Measurements from ENCODE around the gene CFAP46. TPM values are rescaled to one million over a fixed set of nuclear protein-coding genes. Genes with fewer than 3 reads are reported as not detected.
"Not testable (repeated sequence)": the region's sequence is repeated elsewhere in the genome, so short reads cannot be mapped to it uniquely, and the experiment has no call there.

CFAP46 gene
- total and polyA plus RNA-seq, 2 donors (not counting 1 experiment from before 2014, with no cell fraction given), result 0.07 TPM; not detected in 1

GRCh38 chr10:132965411-132966057 lies 23.2 kb upstream of the CFAP46 start:
- TF ChIP-seq, protein P1, sequence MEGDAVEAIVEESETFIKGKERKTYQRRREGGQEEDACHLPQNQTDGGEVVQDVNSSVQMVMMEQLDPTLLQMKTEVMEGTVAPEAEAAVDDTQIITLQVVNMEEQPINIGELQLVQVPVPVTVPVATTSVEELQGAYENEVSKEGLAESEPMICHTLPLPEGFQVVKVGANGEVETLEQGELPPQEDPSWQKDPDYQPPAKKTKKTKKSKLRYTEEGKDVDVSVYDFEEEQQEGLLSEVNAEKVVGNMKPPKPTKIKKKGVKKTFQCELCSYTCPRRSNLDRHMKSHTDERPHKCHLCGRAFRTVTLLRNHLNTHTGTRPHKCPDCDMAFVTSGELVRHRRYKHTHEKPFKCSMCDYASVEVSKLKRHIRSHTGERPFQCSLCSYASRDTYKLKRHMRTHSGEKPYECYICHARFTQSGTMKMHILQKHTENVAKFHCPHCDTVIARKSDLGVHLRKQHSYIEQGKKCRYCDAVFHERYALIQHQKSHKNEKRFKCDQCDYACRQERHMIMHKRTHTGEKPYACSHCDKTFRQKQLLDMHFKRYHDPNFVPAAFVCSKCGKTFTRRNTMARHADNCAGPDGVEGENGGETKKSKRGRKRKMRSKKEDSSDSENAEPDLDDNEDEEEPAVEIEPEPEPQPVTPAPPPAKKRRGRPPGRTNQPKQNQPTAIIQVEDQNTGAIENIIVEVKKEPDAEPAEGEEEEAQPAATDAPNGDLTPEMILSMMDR (IDR thresholded peaks at IDR 0.05), result no peak
- no peak for TF ChIP-seq EZH2 (IDR thresholded peaks at IDR 0.05; ENCODE audit: borderline replicate concordance, insufficient read depth, low read depth, low read length, poor library complexity, severe bottlenecking)
- ATAC-seq (ENCODE audit: low read depth), result no peak
- Histone ChIP-seq H3K27ac (ENCODE audit: low read length in 2 of 2) (no peak overlapping the region), H3K4me3 (ENCODE audit: control extremely low read depth in 1 of 5, extremely low read depth in 1 of 5, insufficient read depth in 1 of 5, low read depth in 2 of 5, low read length in 4 of 5) (no peak overlapping the region), H3K36me3 (replicated peaks in 1 of 2; ENCODE audit: control extremely low read depth in 1 of 2, control insufficient read depth in 1 of 2, extremely low read depth in 1 of 2, insufficient read depth in 2 of 2, low read length in 1 of 2) (no peaks in the 10 kb centered on the region), H3K27me3 (replicated peaks in 1 of 4; ENCODE audit: control extremely low read depth in 1 of 4, control insufficient read depth in 3 of 4, insufficient read depth in 4 of 4, low read length in 3 of 4) (peaks cover 0 to 2% (median 0%) of the 10 kb centered on the region in 4 experiments), H3K4me1 (ENCODE audit: control insufficient read depth in 2 of 2, insufficient read depth in 2 of 2, low read length in 2 of 2) (peaks cover 5 to 9% of the 10 kb centered on the region in 2 donors), H4K20me1 (ENCODE audit: control insufficient read depth, insufficient read depth, low read length, poor library complexity, severe bottlenecking) (no peaks in the 10 kb centered on the region), H3K4me2 (replicated peaks; ENCODE audit: low read depth, low read length, poor library complexity, severe bottlenecking) (no peak overlapping the region), H2AFZ (ENCODE audit: insufficient read depth, low read depth, low read length, poor library complexity, severe bottlenecking) (no peak overlapping the region), H3K9ac (ENCODE audit: low read length) (no peak overlapping the region), H3K9me3 (ENCODE audit: control extremely low read depth in 1 of 3, control insufficient read depth in 2 of 3, insufficient read depth in 1 of 3, low read length in 2 of 3) (peaks cover 0 to 10% (median 2%) of the 10 kb centered on the region in 3 donors), H3K79me2 (ENCODE audit: control insufficient read depth, insufficient read depth, low read length) (no peaks in the 10 kb centered on the region)
- peaks cover 22% of the 10 kb centered on the region for H3K4me1 Mint-ChIP-seq
- WGBS (ENCODE audit: insufficient coverage), result 79% methylated on average over 18 of the region's 26 CpGs
- POLR2A ChIA-PET, result no interaction called here
- no peak overlapping the region for H3K27ac Mint-ChIP-seq
- peaks cover 2% of the 10 kb centered on the region for H3K9me3 Mint-ChIP-seq (ENCODE audit: insufficient read depth)
- H3K27me3 Mint-ChIP-seq, result peaks cover 48% of the 10 kb centered on the region
- no peak overlapping the region for H3K4me3 Mint-ChIP-seq
- intact Hi-C loops (cut with micrococcal nuclease), result no loop called here
- CTCF ChIA-PET, result no interaction called here
- no peak for DNase-seq

- Mint-ChIP-seq H3K4me1 (peaks cover 22% of the 10 kb centered on the region), H3K27me3 (peaks cover 43% of the 10 kb centered on the region)
- H3K4me3 ChIP-seq (ENCODE audit: control extremely low read depth in 1 of 5, extremely low read depth in 1 of 5, insufficient read depth in 1 of 5, low read depth in 2 of 5, low read length in 4 of 5); POLR2A ChIA-PET; H3K27me3 ChIP-seq (replicated peaks in 1 of 4; ENCODE audit: control extremely low read depth in 1 of 4, control insufficient read depth in 3 of 4, insufficient read depth in 4 of 4, low read length in 3 of 4); DNase-seq; H3K9me3 ChIP-seq (ENCODE audit: control extremely low read depth in 1 of 3, control insufficient read depth in 2 of 3, insufficient read depth in 1 of 3, low read length in 2 of 3); H3K27ac ChIP-seq (ENCODE audit: low read length in 2 of 2); CTCF ChIA-PET; H3K79me2 ChIP-seq (ENCODE audit: control insufficient read depth, insufficient read depth, low read length); intact Hi-C loops (cut with micrococcal nuclease); H3K9me3 Mint-ChIP-seq (ENCODE audit: insufficient read depth); H3K27ac Mint-ChIP-seq; H3K4me1 ChIP-seq (ENCODE audit: control insufficient read depth in 2 of 2, insufficient read depth in 2 of 2, low read length in 2 of 2); H3K36me3 ChIP-seq (replicated peaks in 1 of 2; ENCODE audit: control extremely low read depth in 1 of 2, control insufficient read depth in 1 of 2, extremely low read depth in 1 of 2, insufficient read depth in 2 of 2, low read length in 1 of 2); H3K9ac ChIP-seq (ENCODE audit: low read length); ATAC-seq (ENCODE audit: low read depth); H2AFZ ChIP-seq (ENCODE audit: insufficient read depth, low read depth, low read length, poor library complexity, severe bottlenecking); H4K20me1 ChIP-seq (ENCODE audit: control insufficient read depth, insufficient read depth, low read length, poor library complexity, severe bottlenecking); H3K4me3 Mint-ChIP-seq; H3K4me2 ChIP-seq (replicated peaks; ENCODE audit: low read depth, low read length, poor library complexity, severe bottlenecking): not testable (repeated sequence)
- WGBS (ENCODE audit: insufficient coverage), result 78% methylated on average over 42 of the region's 43 CpGs
These were observed 22.5 kb upstream of the CFAP46 start for GRCh38 chr10:132964707-132965410.
